Activated CD8-positive, alpha-beta T cell treated with anti-CD3 and anti-CD28 coated beads for 36 hours (primary cell): ENCODE measurements around the gene F12. TPM values are rescaled to one million over a fixed set of nuclear protein-coding genes. Genes with fewer than 3 reads are reported as not detected.

Experiments used
- ATAC-seq: fragments of 200-7000 bp; cut with Tn5 transposase; one replicate; pipeline ENCODE4 v1.10.0; 2021; ENCODE audit warnings: mild to moderate bottlenecking, moderate library complexity
- CTCF ChIA-PET: fragments of 350-600 bp; sonication (Branson Sonifier 250); formaldehyde crosslinking; loops from one replicate; lab custom pipeline; 2021; ENCODE audit warnings: antibody characterized with exemption; lab: Charles Lee
- POLR2A ChIA-PET: fragments of 350-600 bp; sonication (Branson Sonifier 250); formaldehyde crosslinking; loops from one replicate; lab custom pipeline; 2021; ENCODE audit warnings: antibody characterized with exemption; lab: Charles Lee
- DNase-seq: peaks from one replicate; pipeline ENCODE4 v3.0.0-alpha.2; 2020
- H3K27ac Mint-ChIP-seq: one replicate; pipeline ENCODE4 v1.8.0; 2021; ENCODE audit warnings: mild to moderate bottlenecking, mixed read lengths
- H3K27me3 Mint-ChIP-seq: one replicate; pipeline ENCODE4 v1.8.0; 2021; ENCODE audit warnings: mixed read lengths
- H3K36me3 Mint-ChIP-seq: one replicate; pipeline ENCODE4 v1.8.0; 2021; ENCODE audit warnings: low read depth, mixed read lengths
- H3K4me1 Mint-ChIP-seq: one replicate; pipeline ENCODE4 v1.8.0; 2021; ENCODE audit warnings: low read depth, mixed read lengths
- H3K4me3 Mint-ChIP-seq: one replicate; pipeline ENCODE4 v1.8.0; 2021; ENCODE audit warnings: mild to moderate bottlenecking, moderate library complexity, mixed read lengths
- H3K9me3 Mint-ChIP-seq: one replicate; pipeline ENCODE4 v1.8.0; 2021; ENCODE audit warnings: mixed read lengths
- intact Hi-C: fragments of 100-400 bp; cut with micrococcal nuclease; formaldehyde crosslinking; loops from one replicate; pipeline ENCODE4 v1.10.0; 2022
- total RNA-seq, 2 experiments: library from RNA; stranded (reverse); gene quantifications; one replicate each; pipeline ENCODE4 v1.2.3, GENCODE V29; 2021
- TF ChIP-seq, protein P1 (sequence below): fragments of 200-600 bp; IDR thresholded peaks from one replicate; pipeline ENCODE4 v1.8.0; 2022; ENCODE audit warnings: antibody characterized with exemption, mild to moderate bottlenecking

Gene F12
- total RNA-seq, 2 experiments from 2014 or later = 7.9 TPM

DNA sequence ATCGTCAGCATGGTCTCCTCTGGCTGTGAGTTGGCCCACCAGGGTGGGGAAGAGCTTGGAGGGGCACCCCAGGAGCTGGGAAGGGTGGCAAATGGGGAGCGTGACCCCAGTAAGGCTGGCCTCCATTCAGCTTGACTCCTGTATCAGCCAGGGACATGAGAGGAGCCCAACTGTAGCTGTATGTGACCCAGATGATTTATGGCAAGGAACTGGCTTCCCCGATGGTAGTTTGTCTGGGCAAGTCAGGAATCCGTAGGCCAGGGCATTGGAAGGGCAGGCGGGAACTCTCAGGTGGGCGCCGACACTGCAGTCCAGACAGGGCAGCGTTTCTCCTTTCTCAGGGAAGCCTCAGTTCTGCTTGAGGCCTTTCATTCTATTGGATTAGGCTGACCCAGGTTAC, 22.8 kb downstream of the F12 start:
- intact Hi-C loops = no loop called here
- POLR2A ChIA-PET = interaction anchor here (0.5 to 2.8 kb wide), 5 partner anchors 10 to 82 kb away, joined by 3 to 10 read pairs (median 3); no protein-coding TSS in a partner anchor
- ATAC-seq (no peak), DNase-seq (no peak)
- Mint-ChIP-seq H3K4me1 (peaks cover 45% of the 10 kb centered on the region), H3K36me3 (no peaks in the 10 kb centered on the region), H3K27me3 (no peaks in the 10 kb centered on the region), H3K9me3 (no peaks in the 10 kb centered on the region), H3K27ac (no peak overlapping the region), H3K4me3 (no peak overlapping the region)
- TF ChIP-seq, protein P1, sequence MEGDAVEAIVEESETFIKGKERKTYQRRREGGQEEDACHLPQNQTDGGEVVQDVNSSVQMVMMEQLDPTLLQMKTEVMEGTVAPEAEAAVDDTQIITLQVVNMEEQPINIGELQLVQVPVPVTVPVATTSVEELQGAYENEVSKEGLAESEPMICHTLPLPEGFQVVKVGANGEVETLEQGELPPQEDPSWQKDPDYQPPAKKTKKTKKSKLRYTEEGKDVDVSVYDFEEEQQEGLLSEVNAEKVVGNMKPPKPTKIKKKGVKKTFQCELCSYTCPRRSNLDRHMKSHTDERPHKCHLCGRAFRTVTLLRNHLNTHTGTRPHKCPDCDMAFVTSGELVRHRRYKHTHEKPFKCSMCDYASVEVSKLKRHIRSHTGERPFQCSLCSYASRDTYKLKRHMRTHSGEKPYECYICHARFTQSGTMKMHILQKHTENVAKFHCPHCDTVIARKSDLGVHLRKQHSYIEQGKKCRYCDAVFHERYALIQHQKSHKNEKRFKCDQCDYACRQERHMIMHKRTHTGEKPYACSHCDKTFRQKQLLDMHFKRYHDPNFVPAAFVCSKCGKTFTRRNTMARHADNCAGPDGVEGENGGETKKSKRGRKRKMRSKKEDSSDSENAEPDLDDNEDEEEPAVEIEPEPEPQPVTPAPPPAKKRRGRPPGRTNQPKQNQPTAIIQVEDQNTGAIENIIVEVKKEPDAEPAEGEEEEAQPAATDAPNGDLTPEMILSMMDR = no peak
- CTCF ChIA-PET = interaction anchor here (1.0 to 9.7 kb wide), 6 partner anchors 9 to 63 kb away, joined by 3 to 237 read pairs (median 6); partner anchors contain the start of gene PRR7

DNA sequence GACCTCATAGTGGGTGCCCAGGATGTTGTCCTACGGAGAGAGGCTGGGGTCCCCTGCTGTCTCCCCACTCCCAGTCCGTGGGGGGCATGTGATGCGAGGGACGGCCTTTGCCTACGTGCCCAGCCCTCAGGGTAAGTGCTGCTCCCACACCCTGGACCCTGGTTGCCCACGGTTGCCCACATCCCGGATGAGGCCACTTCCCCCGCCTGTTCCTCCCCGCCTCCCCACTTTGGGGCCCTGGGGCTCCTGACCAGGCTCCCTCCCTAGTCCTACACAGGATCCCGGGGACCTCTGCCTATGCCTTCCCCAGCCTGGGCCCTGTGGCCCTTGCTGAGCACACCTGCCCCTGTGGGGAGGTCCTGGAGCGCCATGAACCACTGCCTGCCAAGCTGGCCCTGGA, 23.6 kb downstream of the F12 start:
- Mint-ChIP-seq H3K36me3 (no peaks in the 10 kb centered on the region), H3K27me3 (no peaks in the 10 kb centered on the region), H3K27ac (no peak overlapping the region), H3K4me1 (peaks cover 41% of the 10 kb centered on the region), H3K9me3 (no peaks in the 10 kb centered on the region), H3K4me3 (no peak overlapping the region)
- TF ChIP-seq, protein P1 = no peak
- ChIA-PET CTCF (interaction anchor here (1.0 to 9.7 kb wide), 6 partner anchors 8 to 64 kb away, joined by 3 to 237 read pairs (median 6); partner anchors contain the start of gene PRR7), POLR2A (interaction anchor here (1.1 to 2.8 kb wide), 4 partner anchors 9 to 62 kb away, joined by 3 to 10 read pairs (median 4); no protein-coding TSS in a partner anchor)
- intact Hi-C loops = no loop called here
- DNase-seq (no peak), ATAC-seq (no peak)

DNA sequence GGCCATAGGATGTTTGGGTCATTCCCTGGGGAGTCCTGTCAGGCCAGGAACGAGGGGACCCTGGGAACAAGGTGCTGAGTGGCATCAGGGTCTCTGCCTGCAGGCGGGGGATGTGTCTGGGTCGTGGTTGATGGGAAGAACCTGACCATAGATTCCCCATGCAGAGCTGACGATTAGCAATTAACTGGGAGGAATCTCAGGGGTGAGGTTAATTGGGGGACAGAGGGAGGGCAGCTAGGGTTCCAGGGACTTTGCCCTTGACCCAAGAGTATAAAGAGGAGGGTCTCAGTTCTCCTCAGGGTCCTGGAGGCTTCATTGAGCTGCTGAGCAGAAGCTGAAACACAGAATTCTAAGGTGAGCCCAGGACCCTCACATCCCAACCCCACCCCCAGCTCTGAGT, 25.2 kb downstream of the F12 start, which contains the start of gene SLC34A1:
TSS of gene SLC34A1 (plus strand) at position 301 of the 400 bp plus-strand sequence. CDS start 1,308 bp downstream, outside the sequence.
- ATAC-seq (no peak), DNase-seq (no peak)
- Mint-ChIP-seq H3K4me3 (no peak within 1 kb of the TSS), H3K27ac (no peak within 1 kb of the TSS), H3K9me3 (no peaks in the 10 kb centered on the region), H3K4me1 (peaks cover 34% of the 10 kb centered on the region), H3K36me3 (no peaks in the 10 kb centered on the region), H3K27me3 (no peaks in the 10 kb centered on the region)
- intact Hi-C loops = no loop called here
- ChIA-PET POLR2A (interaction anchor here (1.0 kb wide), 1 partner anchor 94 kb away, joined by 3 read pairs; no protein-coding TSS in a partner anchor), CTCF (interaction anchor here (0.9 to 5.0 kb wide), 7 partner anchors 10 to 117 kb away, joined by 3 to 21 read pairs (median 5); no protein-coding TSS in a partner anchor)
- TF ChIP-seq, protein P1 = no peak

DNA sequence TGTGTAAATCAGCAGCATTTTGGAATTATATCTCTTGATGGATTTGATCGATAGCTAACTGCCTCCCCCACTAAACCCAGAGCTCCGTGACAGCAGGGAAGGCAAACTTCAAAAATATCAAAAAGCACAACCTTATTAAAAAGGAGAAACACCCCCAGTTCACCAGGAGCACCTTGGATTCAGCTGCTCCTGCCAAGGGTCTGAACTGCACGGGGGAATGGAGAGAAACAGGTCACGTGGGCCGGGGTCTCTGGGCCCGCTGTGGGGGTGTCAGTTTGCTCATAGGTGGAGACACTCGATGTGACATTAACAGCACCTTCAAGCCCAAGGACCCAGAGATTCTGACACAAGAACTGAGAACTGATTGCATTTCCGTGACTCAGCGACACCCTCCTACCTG, 26.2 kb downstream of the F12 start:
- DNase-seq = no peak
- ChIA-PET POLR2A (interaction anchor here (0.8 to 1.9 kb wide), 7 partner anchors 20 to 71 kb away, joined by 3 to 4 read pairs (median 3); partner anchors contain the start of genes GRK6 and PRR7), CTCF (interaction anchor here (0.6 to 5.7 kb wide), 21 partner anchors 7 to 270 kb away, joined by 3 to 47 read pairs (median 5); partner anchors contain the start of gene LMAN2)
- no peaks in the 10 kb centered on the region for H3K27me3 Mint-ChIP-seq
- H3K36me3 Mint-ChIP-seq = no peaks in the 10 kb centered on the region
- H3K27ac Mint-ChIP-seq = no peak overlapping the region
- intact Hi-C loops = no loop called here
- H3K4me1 Mint-ChIP-seq = peaks cover 25% of the 10 kb centered on the region
- TF ChIP-seq, protein P1 = no peak
- no peaks in the 10 kb centered on the region for H3K9me3 Mint-ChIP-seq
- ATAC-seq = no peak
- no peak overlapping the region for H3K4me3 Mint-ChIP-seq
